Tibial nerve (tissue), 4 donors: ENCODE measurements around the gene CNOT8. TPM values are rescaled to one million over a fixed set of nuclear protein-coding genes. Genes with fewer than 3 reads are reported as not detected.
"Not testable (repeated sequence)": the region's sequence is repeated elsewhere in the genome, so short reads cannot be mapped to it uniquely, and the experiment has no call there.

Experiments used
- DNase-seq, 2 donors: peaks; one replicate each; pipeline ENCODE4 v3.0.0-alpha.2; 2019; ENCODE audit warnings: low spot score in 2 of 2
- H3K27ac ChIP-seq, 4 donors: fragments of 200-600 bp; sonication (generic) in 3 of 4; one replicate each; pipeline ENCODE4 v1.5.1; 2017 to 2019; ENCODE audit warnings: mild to moderate bottlenecking in 1 of 4
- H3K27me3 ChIP-seq, 2 donors: fragments of 200-600 bp; sonication (generic) in 1 of 2; one replicate each; pipeline versions ENCODE4 v1.5.1 to v1.6.0; 2017 to 2019
- H3K36me3 ChIP-seq, 3 donors: fragments of 200-600 bp; sonication (generic); one replicate each; pipeline ENCODE4 v1.5.1; 2018 to 2019
- H3K4me1 ChIP-seq, 4 donors: fragments of 200-600 bp; sonication (generic) in 3 of 4; one replicate each; pipeline ENCODE4 v1.5.1; 2017 to 2019
- H3K4me3 ChIP-seq, 4 donors: fragments of 200-600 bp; sonication (generic) in 3 of 4; one replicate each; pipeline ENCODE4 v1.5.1; 2017 to 2019; ENCODE audit warnings: mild to moderate bottlenecking in 1 of 4, moderate library complexity in 1 of 4
- H3K9me3 ChIP-seq, 4 donors: fragments of 200-600 bp; sonication (generic) in 3 of 4; one replicate each; pipeline ENCODE4 v1.5.1; 2017 to 2019
- CTCF ChIP-seq, 5 experiments: fragments of 200-600 bp in 3 of 5; fragments of 450-650 bp in 2 of 5; sonication (generic) in 3 of 5; IDR thresholded peaks; one replicate each; pipeline ENCODE4 v1.5.1; 2016 to 2019; ENCODE audit warnings: antibody characterized with exemption in 5 of 5, mild to moderate bottlenecking in 3 of 5, moderate library complexity in 2 of 5
- EP300 ChIP-seq, 2 donors: sonication (generic); formaldehyde crosslinking; IDR thresholded peaks; one replicate each; pipeline ENCODE4 v1.6.1; 2017; ENCODE audit warnings: antibody characterized with exemption in 2 of 2, mild to moderate bottlenecking in 1 of 2
- POLR2A ChIP-seq, 2 donors: fragments of 450-650 bp; IDR thresholded peaks; one replicate each; pipeline ENCODE4 v1.6.1; 2017; ENCODE audit warnings: antibody characterized with exemption in 2 of 2, mild to moderate bottlenecking in 2 of 2, moderate library complexity in 2 of 2
- WGBS, 2 donors: methylation state at CpG; one replicate each; pipeline ENCODE4 v1.1.5; 2018; 5-methylcytosine and 5-hydroxymethylcytosine counted together
- total RNA-seq, 4 donors: library from RNA; depleted of rRNA; stranded (reverse); fragments of >200 nt; gene quantifications; one replicate each; pipeline ENCODE4 v1.1.0, GENCODE V29; 2016

The CNOT8 gene
- total RNA-seq, 4 donors from 2014 or later = 83.9 to 136 (median 102) TPM

GRCh38 chr5:154818471-154819116 lies 39.8 kb upstream of the CNOT8 start:
- whole genome bisulfite sequencing, 2 donors = 65 to 76% methylated on average over 2 of the region's 2 CpGs
- Histone ChIP-seq H3K36me3 (peaks cover 0 to 100% (median 11%) of the 10 kb centered on the region in 3 donors), H3K27ac (peak overlapping the region in 2 of 4 donors; percentile 43 to 68), H3K9me3 (no peaks in the 10 kb centered on the region), H3K4me3 (no peak overlapping the region), H3K27me3 (no peaks in the 10 kb centered on the region), H3K4me1 (peaks cover 0 to 14% (median 0%) of the 10 kb centered on the region in 4 donors)
- TF ChIP-seq POLR2A (IDR thresholded peaks at IDR 0.05) (no peak), CTCF (IDR thresholded peaks at IDR 0.05) (no peak), EP300 (IDR thresholded peaks at IDR 0.05) (no peak)
- no peak for DNase-seq

- TF ChIP-seq EP300 (IDR thresholded peaks at IDR 0.05) (no peak), CTCF (IDR thresholded peaks at IDR 0.05) (no peak), POLR2A (IDR thresholded peaks at IDR 0.05) (no peak)
- H3K4me3 ChIP-seq = no peak overlapping the region
- H3K27ac ChIP-seq = peak overlapping the region in 2 of 4 donors; percentile 43 to 68
- H3K27me3 ChIP-seq = no peaks in the 10 kb centered on the region
- peaks cover 0 to 100% (median 9%) of the 10 kb centered on the region in 3 donors for H3K36me3 ChIP-seq
- 71 to 75% methylated on average over 7 of the region's 7 CpGs for WGBS, 2 donors
- no peaks in the 10 kb centered on the region for H3K9me3 ChIP-seq
- peaks cover 0 to 14% (median 0%) of the 10 kb centered on the region in 4 donors for H3K4me1 ChIP-seq
- DNase-seq = no peak
These were observed 38.9 kb upstream of the CNOT8 start for GRCh38 chr5:154819546-154819945.

GRCh38 chr5:154820383-154820782 lies 38.0 kb upstream of the CNOT8 start:
- peaks cover 0 to 94% (median 7%) of the 10 kb centered on the region in 3 donors for H3K36me3 ChIP-seq
- TF ChIP-seq POLR2A (IDR thresholded peaks at IDR 0.05) (no peak), EP300 (IDR thresholded peaks at IDR 0.05) (no peak), CTCF (IDR thresholded peaks at IDR 0.05) (no peak)
- H3K9me3 ChIP-seq = no peaks in the 10 kb centered on the region
- H3K4me1 ChIP-seq = peaks cover 0 to 14% (median 0%) of the 10 kb centered on the region in 4 donors
- H3K27ac ChIP-seq = no peak overlapping the region
- H3K4me3 ChIP-seq = no peak overlapping the region
- DNase-seq = no peak
- H3K27me3 ChIP-seq = no peaks in the 10 kb centered on the region
- 84 to 92% methylated on average over 5 of the region's 5 CpGs for WGBS, 2 donors

- not testable (repeated sequence) for H3K27ac ChIP-seq, H3K4me3 ChIP-seq, H3K27me3 ChIP-seq, H3K9me3 ChIP-seq, DNase-seq
- peaks cover 0 to 91% (median 0%) of the 10 kb centered on the region in 3 donors for H3K36me3 ChIP-seq
- 81 to 89% methylated on average over 5 of the region's 5 CpGs for WGBS, 2 donors
- peaks cover 0 to 11% (median 0%) of the 10 kb centered on the region in 4 donors for H3K4me1 ChIP-seq
These were observed 35.5 kb upstream of the CNOT8 start for GRCh38 chr5:154822896-154823295.

- TF ChIP-seq POLR2A (IDR thresholded peaks at IDR 0.05) = no peak
- no peak for TF ChIP-seq EP300 (IDR thresholded peaks at IDR 0.05)
- TF ChIP-seq CTCF (IDR thresholded peaks at IDR 0.05) = no peak
- Histone ChIP-seq H3K36me3 (peaks cover 0 to 91% (median 0%) of the 10 kb centered on the region in 3 donors), H3K27me3 (no peaks in the 10 kb centered on the region), H3K27ac (no peak overlapping the region), H3K4me3 (no peak overlapping the region), H3K4me1 (peaks cover 0 to 5% (median 0%) of the 10 kb centered on the region in 4 donors), H3K9me3 (no peaks in the 10 kb centered on the region)
- WGBS, 2 donors = 82 to 90% methylated on average over 4 of the region's 4 CpGs
- no peak for DNase-seq
These were observed 34.8 kb upstream of the CNOT8 start for GRCh38 chr5:154823605-154824004.
